Putamen (tissue), 1 donor: ENCODE data around the gene PAM.
"Not testable (repeated sequence)": the region's sequence is repeated elsewhere in the genome, so short reads cannot be mapped to it uniquely, and the experiment has no call there.

Experiments
- DNase-seq: peaks from one replicate; pipeline ENCODE4 v3.0.0-alpha.2; 2016; ENCODE audit warnings: low spot score

Gene PAM

GRCh38 chr5:102902647-102903046 is 147.5 kb downstream of the PAM start:
- DNase-seq = no peak

GRCh38 chr5:102903074-102903871 is 148.2 kb downstream of the PAM start:
- DNase-seq = no peak

- no peak for DNase-seq
These were observed 150.0 kb downstream of the PAM start for GRCh38 chr5:102905056-102905455.

GRCh38 chr5:102907099-102907498 is 152.0 kb downstream of the PAM start:
- not testable (repeated sequence) for DNase-seq

GRCh38 chr5:102910240-102911226 is 155.4 kb downstream of the PAM start:
- no peak for DNase-seq

GRCh38 chr5:102911973-102912372 is 156.9 kb downstream of the PAM start:
- DNase-seq = no peak

GRCh38 chr5:102916109-102916508 is 161.0 kb downstream of the PAM start:
- DNase-seq = no peak

GRCh38 chr5:102918986-102919610 is 164.0 kb downstream of the PAM start:
- DNase-seq = no peak

- DNase-seq = no peak
These were observed 165.7 kb downstream of the PAM start for GRCh38 chr5:102920762-102921161.

GRCh38 chr5:102921341-102922044 is 166.4 kb downstream of the PAM start:
- DNase-seq = no peak

- no peak for DNase-seq
These were observed 167.1 kb downstream of the PAM start for GRCh38 chr5:102922111-102922720.

- DNase-seq = no peak
These were observed 167.8 kb downstream of the PAM start for GRCh38 chr5:102922799-102923477.

GRCh38 chr5:102924963-102925362 is 169.9 kb downstream of the PAM start:
- no peak for DNase-seq

- DNase-seq = no peak
These were observed 171.9 kb downstream of the PAM start for GRCh38 chr5:102927007-102927406.

GRCh38 chr5:102930244-102930643 is 175.1 kb downstream of the PAM start:
- no peak for DNase-seq

- DNase-seq = no peak
These were observed 176.1 kb downstream of the PAM start for GRCh38 chr5:102931085-102931725.

- no peak for DNase-seq
These were observed 177.7 kb downstream of the PAM start for GRCh38 chr5:102932781-102933180.

- DNase-seq = no peak
These were observed 178.2 kb downstream of the PAM start for GRCh38 chr5:102933316-102933715.

GRCh38 chr5:102933721-102934459 is 178.8 kb downstream of the PAM start:
- peak; percentile 53 for DNase-seq

GRCh38 chr5:102937894-102938293 is 182.8 kb downstream of the PAM start:
- peak; percentile 51 for DNase-seq
